A673 (cell line): ENCODE measurements around the gene LDLRAD3.

ENCODE experiments used
- CTCF ChIP-seq: fragments of 300-800, 200-600 bp; sonication (generic); conservative IDR thresholded peaks from 2 replicates; pipeline ENCODE4 v1.5.1; 2017; ENCODE audit warnings: low read depth, mild to moderate bottlenecking, antibody characterized with exemption, low read length, moderate library complexity, mixed read lengths
- EZH2 ChIP-seq: fragments of 200-600 bp; sonication (generic); IDR thresholded peaks from 2 replicates; pipeline ENCODE4 v1.6.1; 2017; ENCODE audit warnings: borderline replicate concordance, low read depth, mild to moderate bottlenecking, mixed read lengths, antibody characterized with exemption, low read length; ENCODE audit not compliant: poor library complexity, severe bottlenecking

- TF ChIP-seq CTCF: no peak
- TF ChIP-seq EZH2: no peak
Measured at GRCh38 chr11:36015799-36016198, 71.9 kb downstream of the LDLRAD3 start.
